Cerebellar cortex (tissue), 1 donor: ENCODE data around the gene RBM15.

ENCODE experiments used
- DNase-seq: peaks from one replicate; pipeline ENCODE4 v3.0.0-alpha.2; 2015; ENCODE audit warnings: low spot score

RBM15 gene

GRCh38 chr1:110338886-110339406 is at the start of gene RBM15:
TSS of gene RBM15 (plus strand) at chr1:110339377. CDS start at chr1:110339406, 29 bp downstream.
- DNase-seq, result peak; percentile 100

GRCh38 chr1:110291241-110292030 is 47.7 kb upstream of the RBM15 start:
- DNase-seq, result no peak

- no peak for DNase-seq
Observed at GRCh38 chr1:110292031-110292741, 47.0 kb upstream of the RBM15 start.

- no peak for DNase-seq
Observed at GRCh38 chr1:110293601-110294104, 45.5 kb upstream of the RBM15 start.

GRCh38 chr1:110294308-110294707 is 44.9 kb upstream of the RBM15 start:
- no peak for DNase-seq

- DNase-seq, result no peak
Observed at GRCh38 chr1:110298991-110299390, 40.2 kb upstream of the RBM15 start.

GRCh38 chr1:110300412-110301085 is 38.6 kb upstream of the RBM15 start:
- DNase-seq, result no peak

- DNase-seq, result no peak
Observed at GRCh38 chr1:110302836-110303235, 36.3 kb upstream of the RBM15 start.

GRCh38 chr1:110305900-110306420 is 33.2 kb upstream of the RBM15 start:
- DNase-seq, result no peak

GRCh38 chr1:110307239-110307974 is 31.8 kb upstream of the RBM15 start:
- no peak for DNase-seq

- DNase-seq, result no peak
Observed at GRCh38 chr1:110308247-110308646, 30.9 kb upstream of the RBM15 start.

- DNase-seq, result no peak
Observed at GRCh38 chr1:110309139-110309538, 30.0 kb upstream of the RBM15 start.

GRCh38 chr1:110309767-110310166 is 29.4 kb upstream of the RBM15 start:
- peak; percentile 24 for DNase-seq

GRCh38 chr1:110310300-110310699 is 28.9 kb upstream of the RBM15 start:
- DNase-seq, result peak; percentile 58

GRCh38 chr1:110312188-110313121 is 26.7 kb upstream of the RBM15 start:
- peak; percentile 95 for DNase-seq

- no peak for DNase-seq
Observed at GRCh38 chr1:110316735-110317134, 22.4 kb upstream of the RBM15 start.

- DNase-seq, result no peak
Observed at GRCh38 chr1:110318046-110318445, 21.1 kb upstream of the RBM15 start.

- no peak for DNase-seq
Observed at GRCh38 chr1:110319332-110320167, 19.6 kb upstream of the RBM15 start.

- DNase-seq, result no peak
Observed at GRCh38 chr1:110320168-110320518, 19.0 kb upstream of the RBM15 start.
